Neuronal stem cell (in vitro differentiated cells): Measurements from ENCODE around the gene ROBO3.

Experiments
- DNase-seq: peaks from one replicate; pipeline ENCODE4 v3.0.0-alpha.2; 2013; ENCODE audit warnings: low spot score
- H2AFZ ChIP-seq: one replicate; pipeline ENCODE4 v1.6.1; 2013; ENCODE audit warnings: mild to moderate bottlenecking, low read length, inconsistent platforms
- H2AK5ac ChIP-seq: 2 replicates; pipeline ENCODE4 v1.6.1; 2013; ENCODE audit warnings: low read depth, mild to moderate bottlenecking, inconsistent platforms, low read length, moderate library complexity, mixed read lengths
- H2BK120ac ChIP-seq: 2 replicates; pipeline ENCODE4 v1.6.1; 2013; ENCODE audit warnings: low read depth, mild to moderate bottlenecking, inconsistent platforms, low read length, moderate library complexity, mixed read lengths
- H2BK12ac ChIP-seq: one replicate; pipeline ENCODE4 v1.6.1; 2013; ENCODE audit warnings: low read length, inconsistent platforms
- H2BK15ac ChIP-seq: 2 replicates; pipeline ENCODE4 v1.6.1; 2013; ENCODE audit warnings: mild to moderate bottlenecking, low read length, inconsistent platforms, mixed read lengths
- H2BK5ac ChIP-seq: one replicate; pipeline ENCODE4 v1.6.1; 2013; ENCODE audit warnings: inconsistent platforms, mild to moderate bottlenecking, low read length, moderate library complexity
- H3K14ac ChIP-seq: one replicate; pipeline ENCODE4 v1.6.1; 2013; ENCODE audit warnings: low read length, inconsistent platforms
- H3K18ac ChIP-seq: 2 replicates; pipeline ENCODE4 v1.6.1; 2013; ENCODE audit warnings: low read length, inconsistent platforms
- H3K23ac ChIP-seq: 2 replicates; pipeline ENCODE4 v1.6.1; 2013; ENCODE audit warnings: low read depth, mild to moderate bottlenecking, mixed read lengths, low read length, inconsistent platforms; ENCODE audit not compliant: poor library complexity
- H3K27ac ChIP-seq: replicated peaks from 3 replicates; pipeline ENCODE4 v1.5.1; 2013; ENCODE audit warnings: low read length, inconsistent platforms
- H3K27me3 ChIP-seq, 3 experiments: 2 replicates each; pipeline ENCODE4 v1.6.1; 2013; ENCODE audit warnings: low read length in 3 of 3, mild to moderate bottlenecking in 2 of 3, inconsistent platforms in 1 of 3, low read depth in 1 of 3, mixed read lengths in 1 of 3, moderate library complexity in 1 of 3; ENCODE audit not compliant: control insufficient read depth in 3 of 3, insufficient read depth in 3 of 3
- H3K36me3 ChIP-seq, 2 donors: replicated peaks in 1 of 2; 2 replicates each; pipeline ENCODE4 v1.6.1; 2013; ENCODE audit warnings: low read length in 2 of 2; ENCODE audit not compliant: control insufficient read depth in 2 of 2, insufficient read depth in 2 of 2
- H3K4ac ChIP-seq: 2 replicates; pipeline ENCODE4 v1.6.1; 2013; ENCODE audit warnings: inconsistent platforms, mild to moderate bottlenecking, low read length, moderate library complexity
- H3K4me1 ChIP-seq, 2 donors: 1 replicate in 1 of 2; 2 replicates in 1 of 2; pipeline ENCODE4 v1.6.1; 2013; ENCODE audit warnings: low read length in 2 of 2, low read depth in 1 of 2; ENCODE audit not compliant: control insufficient read depth in 2 of 2, insufficient read depth in 1 of 2
- H3K4me2 ChIP-seq: one replicate; pipeline ENCODE4 v1.6.1; 2013; ENCODE audit warnings: mild to moderate bottlenecking, low read length, inconsistent platforms; ENCODE audit not compliant: insufficient read depth, poor library complexity, severe bottlenecking
- H3K4me3 ChIP-seq, 2 donors: 2 replicates each; pipeline ENCODE4 v1.5.1; 2013; ENCODE audit warnings: low read length in 2 of 2, mild to moderate bottlenecking in 2 of 2, inconsistent platforms in 1 of 2, moderate library complexity in 1 of 2
- H3K79me1 ChIP-seq: one replicate; pipeline ENCODE4 v1.6.1; 2013; ENCODE audit warnings: low read depth, mild to moderate bottlenecking, inconsistent platforms, low read length, moderate library complexity
- H3K9ac ChIP-seq: one replicate; pipeline ENCODE4 v1.6.1; 2013; ENCODE audit warnings: mild to moderate bottlenecking, low read depth, low read length, inconsistent platforms; ENCODE audit not compliant: poor library complexity
- H3K9me3 ChIP-seq, 2 donors: replicated peaks in 1 of 2; 2 replicates each; pipeline versions ENCODE3 to v1.6.1; 2013; ENCODE audit warnings: low read length in 2 of 2, mild to moderate bottlenecking in 2 of 2, inconsistent platforms in 1 of 2, low read depth in 1 of 2, mixed read lengths in 1 of 2, moderate library complexity in 1 of 2; ENCODE audit not compliant: control insufficient read depth in 2 of 2, insufficient read depth in 1 of 2
- H4K8ac ChIP-seq: one replicate; pipeline ENCODE4 v1.6.1; 2013; ENCODE audit warnings: low read depth, mild to moderate bottlenecking, inconsistent platforms, low read length, moderate library complexity
- H4K91ac ChIP-seq: one replicate; pipeline ENCODE4 v1.6.1; 2013; ENCODE audit warnings: low read length, low read depth, mild to moderate bottlenecking, inconsistent platforms; ENCODE audit not compliant: poor library complexity
- WGBS, 2 donors: extraction: QIAGEN DNeasy Blood & Tissue Kit; methylation state at CpG; one replicate each; pipeline ENCODE4 v1.1.7; 2013; ENCODE audit warnings: missing lambda C conversion rate in 2 of 2, mixed read lengths in 1 of 2; ENCODE audit not compliant: insufficient read length in 2 of 2, insufficient replicate concordance in 1 of 2; ENCODE audit errors: extremely low coverage in 2 of 2; 5-methylcytosine and 5-hydroxymethylcytosine counted together

ROBO3 gene

GRCh38 chr11:124868331-124869274 lies 3.4 kb downstream of the ROBO3 start:
- peak overlapping the region; percentile 30 for H3K23ac ChIP-seq
- H3K9me3 ChIP-seq = peaks cover 0 to 5% of the 10 kb centered on the region in 2 donors
- no peak overlapping the region for H3K4me3 ChIP-seq
- no peak overlapping the region for H2BK120ac ChIP-seq
- peak overlapping the region; percentile 62 for H3K18ac ChIP-seq
- no peak overlapping the region for H3K27ac ChIP-seq
- H3K9ac ChIP-seq = no peak overlapping the region
- H4K91ac ChIP-seq = no peak overlapping the region
- no peaks in the 10 kb centered on the region for H3K79me1 ChIP-seq
- H3K27me3 ChIP-seq = peaks cover 48 to 99% (median 83%) of the 10 kb centered on the region in 3 experiments
- no peak overlapping the region for H3K4ac ChIP-seq
- peak overlapping the region; percentile 10 for H2BK12ac ChIP-seq
- peaks cover 10 to 18% of the 10 kb centered on the region in 2 donors for H3K4me1 ChIP-seq
- WGBS, 2 donors = no CpG with 5 or more reads among the region's 63 CpGs
- no peak overlapping the region for H3K14ac ChIP-seq
- no peak overlapping the region for H2BK5ac ChIP-seq
- H3K36me3 ChIP-seq = no peaks in the 10 kb centered on the region
- no peak overlapping the region for H4K8ac ChIP-seq
- no peak for DNase-seq
- H2AK5ac ChIP-seq = peak overlapping the region; percentile 11
- H2AFZ ChIP-seq = peak overlapping the region; percentile 71
- no peak overlapping the region for H3K4me2 ChIP-seq
- peak overlapping the region; percentile 10 for H2BK15ac ChIP-seq

- Histone ChIP-seq H3K36me3 (no peaks in the 10 kb centered on the region), H3K23ac (no peak overlapping the region), H3K18ac (no peak overlapping the region), H3K79me1 (no peaks in the 10 kb centered on the region), H3K9me3 (peaks cover 0 to 5% of the 10 kb centered on the region in 2 donors), H3K27me3 (peaks cover 44 to 99% (median 80%) of the 10 kb centered on the region in 3 experiments), H2AFZ (no peak overlapping the region), H3K4ac (no peak overlapping the region), H2AK5ac (peak overlapping the region; percentile 11), H3K27ac (no peak overlapping the region), H3K4me3 (no peak overlapping the region), H4K91ac (no peak overlapping the region), H3K4me1 (peaks cover 10 to 15% of the 10 kb centered on the region in 2 donors), H3K4me2 (no peak overlapping the region), H2BK12ac (no peak overlapping the region), H2BK5ac (no peak overlapping the region), H2BK15ac (no peak overlapping the region), H2BK120ac (no peak overlapping the region), H3K14ac (no peak overlapping the region), H3K9ac (no peak overlapping the region), H4K8ac (no peak overlapping the region)
- no CpG with 5 or more reads among the region's 16 CpGs for WGBS, 2 donors
- DNase-seq = no peak
Observed at GRCh38 chr11:124869331-124869730, 4.1 kb downstream of the ROBO3 start.

GRCh38 chr11:124869856-124870387 lies 4.7 kb downstream of the ROBO3 start:
- H3K14ac ChIP-seq = no peak overlapping the region

DNA sequence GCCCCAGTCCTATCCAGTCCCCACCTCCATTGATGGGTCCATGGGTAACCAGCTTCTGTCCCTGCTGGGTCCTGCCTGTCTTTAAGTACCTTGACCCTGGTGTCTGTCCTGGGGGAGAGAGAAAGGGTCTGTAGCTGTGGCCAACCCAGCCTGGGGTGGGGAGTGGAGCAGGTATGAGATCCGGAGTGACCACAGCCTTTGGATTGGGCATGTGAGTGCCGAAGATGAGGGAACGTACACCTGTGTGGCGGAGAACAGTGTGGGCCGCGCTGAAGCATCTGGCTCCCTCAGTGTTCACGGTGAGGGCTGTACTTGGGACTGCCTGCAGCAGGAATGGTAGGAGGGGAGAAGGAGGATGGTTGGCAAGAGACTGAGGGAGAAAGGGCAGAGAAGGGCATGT lies 5.2 kb downstream of the ROBO3 start:
- Histone ChIP-seq H3K4ac (no peak overlapping the region), H3K27ac (no peak overlapping the region), H3K79me1 (peaks cover 1% of the 10 kb centered on the region), H3K27me3 (peaks cover 36 to 99% (median 77%) of the 10 kb centered on the region in 3 experiments), H2BK120ac (no peak overlapping the region), H3K18ac (peak overlapping the region; percentile 1), H4K91ac (no peak overlapping the region), H2BK15ac (no peak overlapping the region), H2AK5ac (peak overlapping the region; percentile 71), H2AFZ (no peak overlapping the region), H2BK5ac (peak overlapping the region; percentile 26), H3K9ac (peak overlapping the region; percentile 25), H3K4me1 (peaks cover 9 to 13% of the 10 kb centered on the region in 2 donors), H3K36me3 (no peaks in the 10 kb centered on the region), H3K23ac (no peak overlapping the region), H3K14ac (no peak overlapping the region), H4K8ac (no peak overlapping the region), H3K4me2 (no peak overlapping the region), H3K4me3 (no peak overlapping the region), H2BK12ac (no peak overlapping the region), H3K9me3 (peaks cover 0 to 5% of the 10 kb centered on the region in 2 donors)
- DNase-seq = no peak
- no CpG with 5 or more reads among the region's 7 CpGs for WGBS, 2 donors

More at GRCh38 chr11:124869856-124870387, 4.7 kb downstream of the ROBO3 start:
- Histone ChIP-seq H3K9me3 (peaks cover 0 to 5% of the 10 kb centered on the region in 2 donors), H2AK5ac (peak overlapping the region; percentile 71), H2BK15ac (no peak overlapping the region), H2BK5ac (peak overlapping the region; percentile 26), H3K4me1 (peaks cover 10 to 13% of the 10 kb centered on the region in 2 donors), H3K4me2 (no peak overlapping the region), H4K8ac (no peak overlapping the region), H3K18ac (peak overlapping the region; percentile 16), H2BK12ac (no peak overlapping the region), H2AFZ (no peak overlapping the region), H3K23ac (peak overlapping the region; percentile 65), H3K4me3 (no peak overlapping the region), H4K91ac (no peak overlapping the region), H3K36me3 (no peaks in the 10 kb centered on the region), H3K27ac (no peak overlapping the region), H3K9ac (peak overlapping the region; percentile 25), H3K27me3 (peaks cover 40 to 99% (median 77%) of the 10 kb centered on the region in 3 experiments), H3K4ac (no peak overlapping the region), H3K79me1 (no peaks in the 10 kb centered on the region), H2BK120ac (no peak overlapping the region)
- no CpG with 5 or more reads among the region's 14 CpGs for WGBS, 2 donors
- DNase-seq = no peak
